Measurements from ENCODE around the gene SPINK1.

DNA sequence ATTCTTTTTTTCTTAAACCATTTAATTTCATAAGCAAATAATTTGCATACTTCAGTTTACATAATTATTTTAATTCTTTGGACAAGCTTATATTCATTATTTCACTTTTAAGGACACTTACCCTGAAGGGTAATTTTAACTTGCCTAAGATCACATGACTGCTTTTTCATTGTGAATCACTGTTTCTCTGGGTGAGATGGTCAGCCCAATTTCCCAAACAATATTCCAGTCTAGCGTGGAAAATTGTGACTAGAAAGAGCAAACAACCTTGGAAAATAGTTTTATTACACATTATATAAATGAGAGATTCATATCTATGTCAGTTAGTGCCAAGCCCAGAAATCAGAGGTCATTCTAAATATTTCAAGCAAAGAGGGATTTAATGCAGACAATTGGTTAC is 27.5 kb downstream of the SPINK1 start:
- TF ChIP-seq, protein P1, sequence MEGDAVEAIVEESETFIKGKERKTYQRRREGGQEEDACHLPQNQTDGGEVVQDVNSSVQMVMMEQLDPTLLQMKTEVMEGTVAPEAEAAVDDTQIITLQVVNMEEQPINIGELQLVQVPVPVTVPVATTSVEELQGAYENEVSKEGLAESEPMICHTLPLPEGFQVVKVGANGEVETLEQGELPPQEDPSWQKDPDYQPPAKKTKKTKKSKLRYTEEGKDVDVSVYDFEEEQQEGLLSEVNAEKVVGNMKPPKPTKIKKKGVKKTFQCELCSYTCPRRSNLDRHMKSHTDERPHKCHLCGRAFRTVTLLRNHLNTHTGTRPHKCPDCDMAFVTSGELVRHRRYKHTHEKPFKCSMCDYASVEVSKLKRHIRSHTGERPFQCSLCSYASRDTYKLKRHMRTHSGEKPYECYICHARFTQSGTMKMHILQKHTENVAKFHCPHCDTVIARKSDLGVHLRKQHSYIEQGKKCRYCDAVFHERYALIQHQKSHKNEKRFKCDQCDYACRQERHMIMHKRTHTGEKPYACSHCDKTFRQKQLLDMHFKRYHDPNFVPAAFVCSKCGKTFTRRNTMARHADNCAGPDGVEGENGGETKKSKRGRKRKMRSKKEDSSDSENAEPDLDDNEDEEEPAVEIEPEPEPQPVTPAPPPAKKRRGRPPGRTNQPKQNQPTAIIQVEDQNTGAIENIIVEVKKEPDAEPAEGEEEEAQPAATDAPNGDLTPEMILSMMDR (IDR thresholded peaks at IDR 0.05; ENCODE audit: low read depth, low read length), result no peak
- TF ChIP-seq EZH2phosphoT487 (IDR thresholded peaks at IDR 0.05; ENCODE audit: low read depth), result no peak

Data from OCI-LY3 (cell line).